Adrenal gland (tissue), 12 donors: ENCODE results near the gene EPHB1. TPM values are rescaled to one million over a fixed set of nuclear protein-coding genes. Genes with fewer than 3 reads are reported as not detected.
A peak's percentile ranks its signal among the peaks of the same experiment; 100 is the strongest.

Experiments used
- DNase-seq, 7 donors: peaks; one replicate each; pipeline ENCODE4 v3.0.0-alpha.2; 2019 to 2020
- H3K27ac ChIP-seq, 5 donors: fragments of 200-600 bp; sonication (generic) in 4 of 5; 1 replicate in 3 of 5; 2 replicates in 2 of 5; pipeline versions ENCODE4 v1.5.1 to v1.8.0; 2016 to 2020; ENCODE audit warnings: mild to moderate bottlenecking in 1 of 5
- H3K27me3 ChIP-seq: fragments of 200-600 bp; 2 replicates; pipeline ENCODE4 v1.8.0; 2021
- H3K36me3 ChIP-seq, 2 donors: fragments of 200-600 bp; replicated peaks in 1 of 2; 1 replicate in 1 of 2; 2 replicates in 1 of 2; pipeline versions ENCODE4 v1.5.1 to v1.8.0; 2018 to 2022
- H3K4me1 ChIP-seq, 2 donors: fragments of 200-600 bp; replicated peaks in 1 of 2; 1 replicate in 1 of 2; 2 replicates in 1 of 2; pipeline versions ENCODE4 v1.5.1 to v1.8.0; 2018 to 2021
- H3K4me3 ChIP-seq, 4 donors: fragments of 200-600 bp; sonication (generic) in 3 of 4; one replicate each; pipeline ENCODE4 v1.5.1; 2016 to 2018
- H3K9me3 ChIP-seq, 3 donors: fragments of 200-600 bp; sonication (generic) in 1 of 3; replicated peaks in 1 of 3; 1 replicate in 2 of 3; 2 replicates in 1 of 3; pipeline versions ENCODE4 v1.5.1 to v1.8.0; 2016 to 2021
- CTCF ChIP-seq, 6 experiments: fragments of 450-650 bp in 4 of 6; fragments of 200-600 bp in 2 of 6; sonication (generic) in 1 of 6; IDR thresholded peaks; 1 replicate in 5 of 6; 2 replicates in 1 of 6; pipeline versions ENCODE4 v1.5.1 to v1.8.0; 2016 to 2021; ENCODE audit warnings: antibody characterized with exemption in 6 of 6, mild to moderate bottlenecking in 2 of 6, moderate library complexity in 1 of 6
- POLR2A ChIP-seq, 2 donors: fragments of 450-650 bp; IDR thresholded peaks; one replicate each; pipeline ENCODE4 v1.6.1; 2017; ENCODE audit warnings: antibody characterized with exemption in 2 of 2, mild to moderate bottlenecking in 2 of 2, moderate library complexity in 1 of 2
- WGBS, 4 donors: extraction: QIAGEN DNeasy Blood & Tissue Kit in 2 of 4; methylation state at CpG; one replicate each; pipeline versions ENCODE4 v1.1.5 to v1.1.7; 2013 to 2017; 5-methylcytosine and 5-hydroxymethylcytosine counted together
- intact Hi-C, 2 donors: fragments of 100-400 bp; cut with DNase I; formaldehyde crosslinking; loops; one replicate each; pipeline versions ENCODE4 v1.14.1 to v1.15.0; 2022 to 2023
- polyA plus RNA-seq, 3 donors: library from polyadenylated mRNA; stranded (reverse); fragments of 200-250 nt in 2 of 3; fragments of 350-450 nt in 1 of 3; fragmentation: Illumina TruSeq in 1 of 3; extraction: RNeasy Lipid Tissue Mini Kit (QIAGEN cat#74804) in 1 of 3; gene quantifications; one replicate each; pipeline ENCODE4 v1.2.3, GENCODE V29; 2013 to 2014
- total RNA-seq, 9 donors: library from RNA; depleted of rRNA in 4 of 9; stranded (reverse); fragments of >200 nt in 4 of 9; fragments of 120-200 nt in 1 of 9; fragmentation: NEBNext Ultra II Directional in 1 of 9; extraction: Animal tissue kit (Norgen Biotek cat#: 25700) in 1 of 9; gene quantifications; one replicate each; pipeline versions ENCODE4 v1.1.0 to v1.2.4, GENCODE V29; 2013 to 2023
- donor health status: healthy with polysubstance abuse.
- donor health status: Bipolar disorder and iron deficiency.
- donor health status: DM: yes; HTN: yes; CAD: no.
- donor health status: DM: no; HTN: no; CAD: no.
- donor health status: DM: no; HTN: no; CAD: no.
- donor health status: DM: yes; HTN: yes; CAD: no.

Gene EPHB1
- total and polyA plus RNA-seq, 12 donors: 0.10 to 3.4 (median 0.98) TPM

GRCh38 chr3:134754768-134755559 is 40.1 kb upstream of the EPHB1 start:
- intact Hi-C loops: loop anchor here in 1 of 2 donors (10.0 kb wide), 1 partner anchor 150 kb away; no protein-coding TSS in a partner anchor
- 50 to 83% (median 63%) methylated on average over 2 to 4 of the region's 4 CpGs for WGBS, 4 donors
- Histone ChIP-seq H3K36me3 (no peaks in the 10 kb centered on the region), H3K27me3 (no peaks in the 10 kb centered on the region), H3K9me3 (no peaks in the 10 kb centered on the region), H3K4me3 (no peak overlapping the region), H3K27ac (no peak overlapping the region), H3K4me1 (no peaks in the 10 kb centered on the region)
- DNase-seq: peak; percentile 18 to 79 (median 43)
- TF ChIP-seq CTCF (IDR thresholded peaks at IDR 0.05) (peak; percentile 27 to 57 (median 48)), POLR2A (IDR thresholded peaks at IDR 0.05) (no peak)

GRCh38 chr3:134755821-134756220 is 39.2 kb upstream of the EPHB1 start:
- 70 to 76% (median 72%) methylated on average over 2 of the region's 2 CpGs for WGBS, 4 donors
- DNase-seq: no peak
- H3K36me3 ChIP-seq: no peaks in the 10 kb centered on the region
- H3K4me3 ChIP-seq: no peak overlapping the region
- H3K9me3 ChIP-seq: no peaks in the 10 kb centered on the region
- no peak overlapping the region for H3K27ac ChIP-seq
- no peaks in the 10 kb centered on the region for H3K4me1 ChIP-seq
- TF ChIP-seq CTCF (IDR thresholded peaks at IDR 0.05) (no peak), POLR2A (IDR thresholded peaks at IDR 0.05) (no peak)
- H3K27me3 ChIP-seq: no peaks in the 10 kb centered on the region
- intact Hi-C loops: loop anchor here in 1 of 2 donors (10.0 kb wide), 1 partner anchor 151 kb away; no protein-coding TSS in a partner anchor

DNA sequence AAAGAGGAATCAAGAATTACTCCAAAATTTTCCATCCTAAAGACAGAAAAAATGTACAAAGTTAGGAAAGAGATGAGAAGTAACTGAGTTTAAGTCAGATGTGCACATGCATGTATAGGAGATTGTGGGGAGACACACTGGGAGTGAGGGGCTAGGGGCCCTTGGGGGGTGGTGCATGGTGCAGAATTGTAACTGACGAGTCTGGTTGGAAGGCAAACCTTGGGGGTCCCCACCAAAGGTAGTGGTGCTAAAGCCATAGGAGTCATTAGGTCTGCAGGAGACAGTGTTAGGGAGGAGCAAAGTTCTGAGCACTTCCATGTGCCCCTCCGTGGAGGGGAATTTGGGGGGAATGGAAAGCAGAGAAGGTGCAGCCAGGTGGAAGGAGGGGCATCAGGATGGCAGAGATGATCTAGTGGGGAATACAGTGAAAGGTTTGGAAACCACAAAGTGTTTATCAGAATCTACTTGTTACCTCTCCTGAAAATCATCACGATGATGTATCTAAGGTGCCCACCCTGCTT is 37.5 kb upstream of the EPHB1 start:
- Histone ChIP-seq H3K27me3 (no peaks in the 10 kb centered on the region), H3K9me3 (no peaks in the 10 kb centered on the region), H3K4me1 (no peaks in the 10 kb centered on the region), H3K27ac (no peak overlapping the region), H3K4me3 (no peak overlapping the region), H3K36me3 (no peaks in the 10 kb centered on the region)
- intact Hi-C loops: loop anchor here in 1 of 2 donors (10.0 kb wide), 1 partner anchor 153 kb away; no protein-coding TSS in a partner anchor
- TF ChIP-seq POLR2A (IDR thresholded peaks at IDR 0.05): no peak
- no peak for TF ChIP-seq CTCF (IDR thresholded peaks at IDR 0.05)
- no peak for DNase-seq
- 77 to 86% (median 78%) methylated on average over 3 of the region's 3 CpGs for WGBS, 4 donors

- H3K4me3 ChIP-seq: no peak overlapping the region
- no peaks in the 10 kb centered on the region for H3K36me3 ChIP-seq
- intact Hi-C loops: no loop called here
Measured at GRCh38 chr3:134761213-134761612, 33.8 kb upstream of the EPHB1 start.

More at GRCh38 chr3:134761213-134761612, 33.8 kb upstream of the EPHB1 start:
- DNase-seq: peak in 1 of 7 donors; percentile 39
- H3K9me3 ChIP-seq: no peaks in the 10 kb centered on the region
- no peaks in the 10 kb centered on the region for H3K27me3 ChIP-seq
- TF ChIP-seq POLR2A (IDR thresholded peaks at IDR 0.05) (no peak), CTCF (IDR thresholded peaks at IDR 0.05) (no peak)
- H3K4me1 ChIP-seq: no peaks in the 10 kb centered on the region
- 58 to 70% (median 60%) methylated on average over 8 of the region's 8 CpGs for WGBS, 4 donors
- no peak overlapping the region for H3K27ac ChIP-seq
